Chondrocyte (in vitro differentiated cells): Measurements from ENCODE around the gene CRX. TPM values are rescaled to one million over a fixed set of nuclear protein-coding genes. Genes with fewer than 3 reads are reported as not detected.

Experiments
- DNase-seq: peaks from one replicate; pipeline ENCODE4 v3.0.0; 2021; ENCODE audit warnings: mixed read lengths, low spot score
- H3K27ac Mint-ChIP-seq: one replicate; pipeline ENCODE4 v1.8.0; 2021; ENCODE audit warnings: mild to moderate bottlenecking, moderate library complexity, mixed read lengths; ENCODE audit not compliant: unreplicated experiment
- H3K27me3 Mint-ChIP-seq: 2 replicates; pipeline ENCODE4 v1.8.0; 2021; ENCODE audit warnings: low read depth, mixed read lengths
- H3K36me3 Mint-ChIP-seq: 2 replicates; pipeline ENCODE4 v1.8.0; 2021; ENCODE audit warnings: low read depth, mixed read lengths
- H3K4me1 Mint-ChIP-seq: 2 replicates; pipeline ENCODE4 v1.8.0; 2021; ENCODE audit warnings: low read depth, mild to moderate bottlenecking, mixed read lengths
- H3K4me3 Mint-ChIP-seq: one replicate; pipeline ENCODE4 v1.8.0; 2021; ENCODE audit warnings: mild to moderate bottlenecking, moderate library complexity, mixed read lengths; ENCODE audit not compliant: unreplicated experiment
- H3K9me3 Mint-ChIP-seq: 2 replicates; pipeline ENCODE4 v1.8.0; 2021; ENCODE audit warnings: low read depth, mixed read lengths
- CTCF ChIP-seq: fragments of 200-600 bp; sonication (generic); IDR thresholded peaks from 2 replicates; pipeline ENCODE4 v1.5.0; 2021; ENCODE audit warnings: antibody characterized with exemption, mild to moderate bottlenecking, moderate library complexity
- total RNA-seq: library from RNA; stranded (reverse); gene quantifications from 3 replicates; pipeline ENCODE4 v1.2.1, GENCODE V29; 2021

The CRX gene
- total RNA-seq, 1 donor from 2014 or later: not detected

DNA sequence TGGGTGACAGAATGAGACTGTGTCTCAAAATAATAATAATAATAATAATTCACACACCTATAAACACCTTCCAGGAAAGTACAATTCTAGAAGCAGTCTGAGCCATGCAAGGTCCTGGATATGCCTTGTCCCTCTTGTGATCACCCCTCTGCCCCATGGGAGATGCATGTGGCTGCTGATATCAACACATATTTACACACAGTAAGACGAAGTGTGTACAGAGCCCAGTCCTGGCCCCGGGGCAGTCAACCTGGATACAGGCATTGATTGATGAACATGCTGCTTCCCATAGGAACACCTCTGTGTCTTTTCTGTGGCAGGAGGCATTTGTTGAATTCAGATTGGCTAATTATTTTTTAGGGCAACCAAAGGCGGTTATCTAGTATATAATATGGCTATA, 61.2 kb downstream of the CRX start:
- peaks cover 33% of the 10 kb centered on the region for H3K27me3 Mint-ChIP-seq
- H3K27ac Mint-ChIP-seq: no peak overlapping the region
- no peak for TF ChIP-seq CTCF
- peaks cover 3% of the 10 kb centered on the region for H3K9me3 Mint-ChIP-seq
- no peaks in the 10 kb centered on the region for H3K4me1 Mint-ChIP-seq
- no peak for DNase-seq
- no peak overlapping the region for H3K4me3 Mint-ChIP-seq
- no peaks in the 10 kb centered on the region for H3K36me3 Mint-ChIP-seq

- no peaks in the 10 kb centered on the region for H3K4me1 Mint-ChIP-seq
- H3K9me3 Mint-ChIP-seq: no peaks in the 10 kb centered on the region
- H3K27me3 Mint-ChIP-seq: peaks cover 32% of the 10 kb centered on the region
- H3K4me3 Mint-ChIP-seq: no peak overlapping the region
- DNase-seq: no peak
- H3K36me3 Mint-ChIP-seq: no peaks in the 10 kb centered on the region
- H3K27ac Mint-ChIP-seq: no peak overlapping the region
- TF ChIP-seq CTCF: no peak
Observed at GRCh38 chr19:47885067-47885463, 63.3 kb downstream of the CRX start.

DNA sequence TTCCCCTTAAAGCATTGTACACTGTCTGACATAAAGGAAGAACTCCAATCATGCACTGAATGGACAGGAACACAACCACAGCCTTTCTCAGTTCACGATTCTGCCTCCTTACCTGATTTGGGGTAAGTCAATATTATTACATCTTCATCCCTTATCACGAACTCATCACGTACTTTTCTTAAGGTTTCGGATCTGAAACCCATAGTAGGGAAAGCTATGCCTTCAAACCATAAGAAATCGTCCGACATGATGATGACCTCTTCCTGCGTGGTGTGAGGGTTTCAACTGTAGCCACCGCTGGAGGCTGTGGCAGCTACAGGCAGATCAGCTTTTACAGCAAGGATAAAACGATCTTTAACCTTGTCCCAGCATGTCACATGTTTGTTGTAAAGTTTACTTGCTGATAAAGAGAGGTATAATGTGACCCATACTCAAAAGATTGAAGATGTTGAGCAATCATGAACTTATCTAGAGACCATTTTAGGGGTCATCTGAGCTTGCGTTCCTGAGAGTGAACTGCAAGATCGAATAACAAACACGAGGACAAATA, 64.3 kb downstream of the CRX start, which contains the start of gene SULT2A1:
SULT2A1 (minus strand) TSS at position 306 of the 550 bp plus-strand sequence; CDS start at position 248, 58 bp downstream.
- Mint-ChIP-seq H3K27me3 (peaks cover 32% of the 10 kb centered on the region), H3K36me3 (no peaks in the 10 kb centered on the region), H3K4me1 (no peaks in the 10 kb centered on the region), H3K9me3 (no peaks in the 10 kb centered on the region), H3K4me3 (no peak within 1 kb of the TSS), H3K27ac (no peak within 1 kb of the TSS)
- DNase-seq: no peak
- no peak for TF ChIP-seq CTCF

DNA sequence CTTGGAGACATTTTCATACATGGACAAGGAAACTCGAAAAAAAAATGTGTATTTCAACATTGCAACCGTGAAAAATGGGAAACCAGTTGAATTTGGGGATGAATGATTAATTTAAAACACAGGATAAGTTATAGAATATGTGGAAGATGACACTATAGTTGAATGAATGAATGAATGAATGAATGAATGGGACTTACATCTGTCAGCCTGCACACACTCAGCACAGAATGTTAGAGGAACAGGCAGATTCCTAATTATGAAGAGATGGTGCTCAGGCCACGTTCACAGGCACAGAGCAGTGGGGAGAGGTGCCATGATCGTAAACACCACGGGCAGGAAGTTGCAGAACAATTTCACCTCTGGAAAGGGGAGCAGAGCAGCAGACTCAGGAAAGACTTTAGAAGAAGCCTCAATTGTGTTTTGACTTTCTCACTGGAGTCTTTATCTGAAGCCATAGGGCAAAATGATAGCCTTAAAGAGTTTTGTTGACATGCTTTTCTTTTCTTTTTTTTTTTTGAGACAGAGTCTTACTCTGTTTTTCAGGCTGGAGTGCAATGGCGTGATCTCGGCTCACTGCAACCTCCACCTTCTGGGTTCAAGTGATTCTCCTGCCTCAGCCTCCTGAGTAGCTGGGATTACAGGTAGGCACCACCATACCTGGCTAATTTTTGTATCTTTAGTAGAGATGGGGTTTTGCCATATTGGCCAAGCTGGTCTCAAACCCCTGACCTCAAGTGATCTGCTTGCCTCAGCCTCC, 69.3 kb downstream of the CRX start:
- H3K36me3 Mint-ChIP-seq: no peaks in the 10 kb centered on the region
- no peak overlapping the region for H3K27ac Mint-ChIP-seq
- DNase-seq: no peak
- TF ChIP-seq CTCF: no peak
- H3K27me3 Mint-ChIP-seq: peaks cover 11% of the 10 kb centered on the region
- H3K9me3 Mint-ChIP-seq: peaks cover 3% of the 10 kb centered on the region
- H3K4me1 Mint-ChIP-seq: no peaks in the 10 kb centered on the region
- no peak overlapping the region for H3K4me3 Mint-ChIP-seq

GRCh38 chr19:47891622-47891922, 69.8 kb downstream of the CRX start:
- TF ChIP-seq CTCF: no peak
- Mint-ChIP-seq H3K27me3 (peaks cover 8% of the 10 kb centered on the region), H3K4me1 (no peaks in the 10 kb centered on the region), H3K36me3 (no peaks in the 10 kb centered on the region), H3K4me3 (no peak overlapping the region), H3K9me3 (peaks cover 9% of the 10 kb centered on the region), H3K27ac (no peak overlapping the region)
- no peak for DNase-seq
